ENCODE measurements around the gene ATN1. TPM values are rescaled to one million over a fixed set of nuclear protein-coding genes. Genes with fewer than 3 reads are reported as not detected.

ATN1 gene
- total RNA-seq, 1 donor from 2014 or later = 144 TPM

DNA sequence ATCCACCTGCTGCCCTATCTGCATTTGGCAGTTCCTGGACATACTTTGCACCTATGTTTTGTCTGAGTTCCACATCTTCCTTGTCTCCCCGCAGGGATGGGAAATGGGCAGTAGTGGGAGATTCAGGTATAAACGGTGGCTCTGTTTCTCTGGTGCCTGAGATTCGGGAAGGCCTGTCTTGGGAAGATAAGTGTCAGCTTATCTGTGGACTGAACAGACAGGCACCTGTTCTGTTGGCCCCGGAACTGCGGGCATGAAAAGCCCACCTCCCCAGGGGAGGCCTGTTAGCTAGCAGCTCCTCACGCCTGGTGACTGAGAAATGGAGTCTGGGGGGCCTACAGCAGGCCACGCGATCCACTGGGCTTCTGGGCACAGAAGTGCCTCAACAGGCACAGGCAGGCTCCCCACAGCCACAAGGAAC lies 36.9 kb downstream of the ATN1 start:
- TF ChIP-seq, protein P1, sequence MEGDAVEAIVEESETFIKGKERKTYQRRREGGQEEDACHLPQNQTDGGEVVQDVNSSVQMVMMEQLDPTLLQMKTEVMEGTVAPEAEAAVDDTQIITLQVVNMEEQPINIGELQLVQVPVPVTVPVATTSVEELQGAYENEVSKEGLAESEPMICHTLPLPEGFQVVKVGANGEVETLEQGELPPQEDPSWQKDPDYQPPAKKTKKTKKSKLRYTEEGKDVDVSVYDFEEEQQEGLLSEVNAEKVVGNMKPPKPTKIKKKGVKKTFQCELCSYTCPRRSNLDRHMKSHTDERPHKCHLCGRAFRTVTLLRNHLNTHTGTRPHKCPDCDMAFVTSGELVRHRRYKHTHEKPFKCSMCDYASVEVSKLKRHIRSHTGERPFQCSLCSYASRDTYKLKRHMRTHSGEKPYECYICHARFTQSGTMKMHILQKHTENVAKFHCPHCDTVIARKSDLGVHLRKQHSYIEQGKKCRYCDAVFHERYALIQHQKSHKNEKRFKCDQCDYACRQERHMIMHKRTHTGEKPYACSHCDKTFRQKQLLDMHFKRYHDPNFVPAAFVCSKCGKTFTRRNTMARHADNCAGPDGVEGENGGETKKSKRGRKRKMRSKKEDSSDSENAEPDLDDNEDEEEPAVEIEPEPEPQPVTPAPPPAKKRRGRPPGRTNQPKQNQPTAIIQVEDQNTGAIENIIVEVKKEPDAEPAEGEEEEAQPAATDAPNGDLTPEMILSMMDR (IDR thresholded peaks at IDR 0.05; ENCODE audit: unreplicated experiment) = no peak
- Mint-ChIP-seq H3K36me3 (ENCODE audit: low read depth, unreplicated experiment) (peaks cover 27% of the 10 kb centered on the region), H3K27ac (ENCODE audit: unreplicated experiment) (no peak overlapping the region), H3K4me1 (ENCODE audit: unreplicated experiment) (peaks cover 35% of the 10 kb centered on the region), H3K9me3 (ENCODE audit: unreplicated experiment) (no peaks in the 10 kb centered on the region), H3K4me3 (ENCODE audit: unreplicated experiment) (no peak overlapping the region), H3K27me3 (ENCODE audit: unreplicated experiment) (peaks cover 12% of the 10 kb centered on the region)
- DNase-seq (ENCODE audit: low spot score) = no peak

DNA sequence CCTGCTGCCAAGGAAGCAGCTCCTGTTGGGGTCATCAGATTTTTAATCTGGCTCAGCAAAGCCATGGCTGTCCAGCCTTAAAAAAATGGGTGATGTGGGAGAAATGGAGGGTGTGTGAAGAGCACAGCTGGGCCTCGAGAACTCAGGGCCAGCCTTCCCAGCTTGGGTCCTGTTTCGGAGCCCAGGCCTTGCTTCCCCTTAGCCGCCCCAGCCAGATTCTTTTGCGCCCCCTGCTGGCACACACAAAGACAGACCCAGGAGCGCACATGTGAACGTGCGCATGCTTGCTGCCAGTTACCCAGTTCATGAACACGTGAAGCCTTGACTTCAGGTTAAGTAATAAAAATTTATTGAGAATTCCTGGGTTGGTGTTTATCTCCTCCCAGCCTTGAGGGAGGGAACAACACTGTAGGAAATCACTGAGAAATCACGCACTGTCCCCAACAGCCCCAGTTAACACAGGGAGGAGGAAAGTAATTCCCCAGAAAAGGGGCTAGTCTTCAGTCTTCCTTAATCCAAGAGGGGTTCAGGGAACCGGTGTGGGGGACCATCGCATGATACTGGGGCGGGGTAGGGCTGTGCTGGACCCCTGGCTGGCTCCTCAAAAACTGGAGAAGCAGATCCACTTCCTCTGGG lies 37.4 kb downstream of the ATN1 start:
- Mint-ChIP-seq H3K4me1 (ENCODE audit: unreplicated experiment) (peaks cover 39% of the 10 kb centered on the region), H3K27ac (ENCODE audit: unreplicated experiment) (peak overlapping the region; percentile 77), H3K27me3 (ENCODE audit: unreplicated experiment) (peaks cover 12% of the 10 kb centered on the region), H3K36me3 (ENCODE audit: low read depth, unreplicated experiment) (peaks cover 27% of the 10 kb centered on the region), H3K4me3 (ENCODE audit: unreplicated experiment) (peak overlapping the region; percentile 80), H3K9me3 (ENCODE audit: unreplicated experiment) (no peaks in the 10 kb centered on the region)
- TF ChIP-seq, protein P1 (IDR thresholded peaks at IDR 0.05; ENCODE audit: unreplicated experiment) = peak; percentile 92
- peak; percentile 86 for DNase-seq (ENCODE audit: low spot score)

GRCh38 chr12:6965714-6966113 lies 38.0 kb downstream of the ATN1 start:
- DNase-seq (ENCODE audit: low spot score) = no peak
- TF ChIP-seq, protein P1 (IDR thresholded peaks at IDR 0.05; ENCODE audit: unreplicated experiment) = no peak
- peak overlapping the region; percentile 36 for H3K27ac Mint-ChIP-seq (ENCODE audit: unreplicated experiment)
- H3K4me1 Mint-ChIP-seq (ENCODE audit: unreplicated experiment) = peaks cover 40% of the 10 kb centered on the region
- H3K36me3 Mint-ChIP-seq (ENCODE audit: low read depth, unreplicated experiment) = peaks cover 27% of the 10 kb centered on the region
- H3K27me3 Mint-ChIP-seq (ENCODE audit: unreplicated experiment) = peaks cover 14% of the 10 kb centered on the region
- peak overlapping the region; percentile 80 for H3K4me3 Mint-ChIP-seq (ENCODE audit: unreplicated experiment)
- no peaks in the 10 kb centered on the region for H3K9me3 Mint-ChIP-seq (ENCODE audit: unreplicated experiment)

GRCh38 chr12:6966351-6966750 lies 38.6 kb downstream of the ATN1 start:
- TF ChIP-seq, protein P1 (IDR thresholded peaks at IDR 0.05; ENCODE audit: unreplicated experiment) = no peak
- DNase-seq (ENCODE audit: low spot score) = no peak
- Mint-ChIP-seq H3K27me3 (ENCODE audit: unreplicated experiment) (peaks cover 18% of the 10 kb centered on the region), H3K4me3 (ENCODE audit: unreplicated experiment) (peak overlapping the region; percentile 80), H3K4me1 (ENCODE audit: unreplicated experiment) (peaks cover 44% of the 10 kb centered on the region), H3K9me3 (ENCODE audit: unreplicated experiment) (no peaks in the 10 kb centered on the region), H3K27ac (ENCODE audit: unreplicated experiment) (peak overlapping the region; percentile 61), H3K36me3 (ENCODE audit: low read depth, unreplicated experiment) (peaks cover 31% of the 10 kb centered on the region)

- Mint-ChIP-seq H3K9me3 (ENCODE audit: unreplicated experiment) (no peaks in the 10 kb centered on the region), H3K4me3 (ENCODE audit: unreplicated experiment) (peak overlapping the region; percentile 42)
These were observed 39.9 kb downstream of the ATN1 start for GRCh38 chr12:6967651-6968100.

More at GRCh38 chr12:6967651-6968100, 39.9 kb downstream of the ATN1 start:
- Mint-ChIP-seq H3K36me3 (ENCODE audit: low read depth, unreplicated experiment) (peaks cover 31% of the 10 kb centered on the region), H3K27ac (ENCODE audit: unreplicated experiment) (no peak overlapping the region), H3K27me3 (ENCODE audit: unreplicated experiment) (peaks cover 21% of the 10 kb centered on the region), H3K4me1 (ENCODE audit: unreplicated experiment) (peaks cover 42% of the 10 kb centered on the region)
- TF ChIP-seq, protein P1 (IDR thresholded peaks at IDR 0.05; ENCODE audit: unreplicated experiment) = no peak
- no peak for DNase-seq (ENCODE audit: low spot score)

Data from endothelial cell (in vitro differentiated cells).